H9 (cell line): Measurements from ENCODE around the gene THOC5. TPM values are rescaled to one million over a fixed set of nuclear protein-coding genes. Genes with fewer than 3 reads are reported as not detected.
A peak's percentile ranks its signal among the peaks of the same experiment; 100 is the strongest.

ENCODE experiments used
- DNase-seq: peaks from one replicate; pipeline ENCODE4 v3.0.0-alpha.2; 2017
- H2AFZ ChIP-seq: one replicate; pipeline ENCODE4 v1.6.1; 2013; ENCODE audit warnings: mild to moderate bottlenecking, low read length, control low read depth, moderate library complexity
- H2AK5ac ChIP-seq: 2 replicates; pipeline ENCODE4 v1.6.1; 2013; ENCODE audit warnings: low read length, control low read depth, mixed read lengths; ENCODE audit not compliant: insufficient read length
- H2BK120ac ChIP-seq: one replicate; pipeline ENCODE4 v1.6.1; 2013; ENCODE audit warnings: low read depth, mild to moderate bottlenecking, low read length, control low read depth, inconsistent platforms; ENCODE audit not compliant: poor library complexity, severe bottlenecking
- H2BK12ac ChIP-seq: 2 replicates; pipeline ENCODE4 v1.6.1; 2013; ENCODE audit warnings: low read length, control low read depth, mixed read lengths, low read depth; ENCODE audit not compliant: insufficient read length
- H2BK15ac ChIP-seq: 2 replicates; pipeline ENCODE4 v1.6.1; 2013; ENCODE audit warnings: low read depth, low read length, control low read depth
- H2BK20ac ChIP-seq: one replicate; pipeline ENCODE4 v1.6.1; 2013; ENCODE audit warnings: low read depth, mild to moderate bottlenecking, low read length, control low read depth, inconsistent platforms; ENCODE audit not compliant: poor library complexity, severe bottlenecking
- H2BK5ac ChIP-seq: 2 replicates; pipeline ENCODE4 v1.6.1; 2013; ENCODE audit warnings: low read length, control low read depth, mixed read lengths; ENCODE audit not compliant: insufficient read length
- H3K14ac ChIP-seq: 2 replicates; pipeline ENCODE4 v1.6.1; 2013; ENCODE audit warnings: low read length, control low read depth; ENCODE audit not compliant: insufficient read depth
- H3K18ac ChIP-seq: 2 replicates; pipeline ENCODE4 v1.6.1; 2013; ENCODE audit warnings: low read depth, mild to moderate bottlenecking, mixed read lengths, low read length, control low read depth; ENCODE audit not compliant: insufficient read length
- H3K23ac ChIP-seq: 2 replicates; pipeline ENCODE4 v1.6.1; 2013; ENCODE audit warnings: low read length, control low read depth, mixed read lengths, low read depth; ENCODE audit not compliant: insufficient read length
- H3K23me2 ChIP-seq: 2 replicates; pipeline ENCODE4 v1.6.1; 2013; ENCODE audit warnings: low read depth, mild to moderate bottlenecking, mixed read lengths, low read length, control low read depth; ENCODE audit not compliant: insufficient read length, poor library complexity, severe bottlenecking
- H3K27ac ChIP-seq: 2 replicates; pipeline ENCODE4 v1.5.1; 2013; ENCODE audit warnings: low read length, control low read depth, mixed read lengths, low read depth; ENCODE audit not compliant: insufficient read length
- H3K27me3 ChIP-seq: 2 replicates; pipeline ENCODE4 v1.6.1; 2013; ENCODE audit warnings: low read length, control low read depth, inconsistent platforms; ENCODE audit not compliant: insufficient read depth
- H3K4ac ChIP-seq: 2 replicates; pipeline ENCODE4 v1.6.1; 2013; ENCODE audit warnings: low read depth, mild to moderate bottlenecking, control low read depth, inconsistent platforms, low read length, moderate library complexity
- H3K4me1 ChIP-seq: 2 replicates; pipeline ENCODE4 v1.6.1; 2013; ENCODE audit warnings: low read length, control low read depth, inconsistent platforms; ENCODE audit not compliant: insufficient read depth
- H3K4me2 ChIP-seq: 2 replicates; pipeline ENCODE4 v1.6.1; 2013; ENCODE audit warnings: low read length, control low read depth, mixed read lengths; ENCODE audit not compliant: insufficient read length, insufficient read depth
- H3K56ac ChIP-seq: 2 replicates; pipeline ENCODE4 v1.6.1; 2013; ENCODE audit warnings: low read depth, mild to moderate bottlenecking, mixed read lengths, low read length, control low read depth; ENCODE audit not compliant: insufficient read length
- H3K79me1 ChIP-seq: 2 replicates; pipeline ENCODE4 v1.6.1; 2013; ENCODE audit warnings: low read depth, mild to moderate bottlenecking, moderate library complexity, low read length, control low read depth, inconsistent platforms; ENCODE audit not compliant: insufficient read depth, poor library complexity, severe bottlenecking
- H3K79me2 ChIP-seq: 2 replicates; pipeline ENCODE4 v1.6.1; 2013; ENCODE audit warnings: low read length, control low read depth, inconsistent platforms; ENCODE audit not compliant: insufficient read depth
- H3K9ac ChIP-seq: 2 replicates; pipeline ENCODE4 v1.6.1; 2013; ENCODE audit warnings: low read length, control low read depth, mixed read lengths; ENCODE audit not compliant: insufficient read length; ENCODE audit errors: extremely low read depth
- H3K9me3 ChIP-seq: one replicate; pipeline ENCODE4 v1.6.1; 2013; ENCODE audit warnings: low read depth, low read length, inconsistent platforms; ENCODE audit not compliant: control insufficient read depth
- H3T11ph ChIP-seq: one replicate; pipeline ENCODE4 v1.6.1; 2013; ENCODE audit warnings: mild to moderate bottlenecking, low read length, control low read depth, inconsistent platforms
- H4K20me1 ChIP-seq: one replicate; pipeline ENCODE4 v1.6.1; 2013; ENCODE audit not compliant: control insufficient read depth, insufficient read length, insufficient read depth
- H4K5ac ChIP-seq: 2 replicates; pipeline ENCODE4 v1.6.1; 2013; ENCODE audit warnings: low read depth, mild to moderate bottlenecking, mixed read lengths, low read length, control low read depth; ENCODE audit not compliant: insufficient read length
- H4K8ac ChIP-seq: replicated peaks from 2 replicates; pipeline ENCODE4 v1.6.1; 2013; ENCODE audit warnings: low read length, control low read depth, mixed read lengths, low read depth; ENCODE audit not compliant: insufficient read length
- H4K91ac ChIP-seq: 2 replicates; pipeline ENCODE4 v1.6.1; 2013; ENCODE audit warnings: low read depth, mild to moderate bottlenecking, moderate library complexity, mixed read lengths, low read length, control low read depth; ENCODE audit not compliant: insufficient read length
- H3K27ac Mint-ChIP-seq, 3 experiments: 2 replicates in 2 of 3; 3 replicates in 1 of 3; pipeline ENCODE4 v1.8.0; 2020 to 2021; ENCODE audit warnings: mixed read lengths in 3 of 3, mild to moderate bottlenecking in 1 of 3, moderate library complexity in 1 of 3
- H3K27me3 Mint-ChIP-seq: 2 replicates; pipeline ENCODE4 v1.8.0; 2021; ENCODE audit warnings: low read depth, mild to moderate bottlenecking, moderate library complexity, mixed read lengths
- H3K36me3 Mint-ChIP-seq, 3 experiments: 2 replicates in 2 of 3; 3 replicates in 1 of 3; pipeline ENCODE4 v1.8.0; 2020 to 2021; ENCODE audit warnings: low read depth in 3 of 3, mixed read lengths in 3 of 3; ENCODE audit not compliant: insufficient read depth in 1 of 3
- H3K4me1 Mint-ChIP-seq, 2 experiments: 2 replicates each; pipeline ENCODE4 v1.8.0; 2020; ENCODE audit warnings: mixed read lengths in 2 of 2
- H3K4me3 Mint-ChIP-seq, 2 experiments: 2 replicates in 1 of 2; 3 replicates in 1 of 2; pipeline ENCODE4 v1.8.0; 2020 to 2021; ENCODE audit warnings: mild to moderate bottlenecking in 2 of 2, mixed read lengths in 2 of 2, moderate library complexity in 1 of 2
- H3K9me3 Mint-ChIP-seq, 2 experiments: 2 replicates in 1 of 2; 3 replicates in 1 of 2; pipeline ENCODE4 v1.8.0; 2020; ENCODE audit warnings: mild to moderate bottlenecking in 2 of 2, mixed read lengths in 2 of 2, moderate library complexity in 1 of 2
- CTCF ChIP-seq: fragments of 200-600 bp; sonication (generic); conservative IDR thresholded peaks from 3 replicates; pipeline ENCODE4 v1.8.0; 2021; ENCODE audit warnings: antibody characterized with exemption, mild to moderate bottlenecking
- WGBS: extraction: QIAGEN DNeasy Blood & Tissue Kit; methylation state at CpG from one replicate; pipeline ENCODE4 v1.1.7; 2013; ENCODE audit warnings: missing lambda C conversion rate, low lambda C conversion rate, mixed read lengths; ENCODE audit not compliant: insufficient read length; ENCODE audit errors: extremely low coverage; 5-methylcytosine and 5-hydroxymethylcytosine counted together
- total RNA-seq: library from RNA; stranded (reverse); gene quantifications from 2 replicates; pipeline ENCODE4 v1.2.1, GENCODE V29; 2021

Gene THOC5
- total RNA-seq, 1 experiment from 2014 or later: 71.8 TPM

- no peak overlapping the region for H2AK5ac ChIP-seq
- no peak overlapping the region for H4K5ac ChIP-seq
- no CpG with 5 or more reads among the region's 107 CpGs for WGBS
Observed at GRCh38 chr22:29480512-29481264, 72.9 kb downstream of the THOC5 start.

More at GRCh38 chr22:29480512-29481264, 72.9 kb downstream of the THOC5 start:
- H3K18ac ChIP-seq: peak overlapping the region; percentile 7
- H4K20me1 ChIP-seq: no peaks in the 10 kb centered on the region
- H3K27ac Mint-ChIP-seq: peak overlapping the region in 1 of 3 experiments; percentile 28; a peak in 1 of 7 replicates
- H3K14ac ChIP-seq: no peak overlapping the region
- peaks cover 27% of the 10 kb centered on the region for H3K27me3 ChIP-seq
- no peak overlapping the region for H2BK5ac ChIP-seq
- H3K23ac ChIP-seq: no peak overlapping the region
- H2BK120ac ChIP-seq: no peak overlapping the region
- no peaks in the 10 kb centered on the region for H3K79me1 ChIP-seq
- H4K91ac ChIP-seq: no peak overlapping the region
- H3K27me3 Mint-ChIP-seq: peaks cover 75% of the 10 kb centered on the region
- H3K27ac ChIP-seq: no peak overlapping the region
- peaks cover 10% of the 10 kb centered on the region for H3K23me2 ChIP-seq
- H4K8ac ChIP-seq: no peak overlapping the region
- peak overlapping the region; percentile 58 to 82 for H3K4me3 Mint-ChIP-seq
- no peak overlapping the region for H3T11ph ChIP-seq
- H3K9me3 Mint-ChIP-seq: peaks cover 8 to 9% of the 10 kb centered on the region in 2 experiments
- H3K79me2 ChIP-seq: no peaks in the 10 kb centered on the region
- H2BK12ac ChIP-seq: no peak overlapping the region
- no peak overlapping the region for H3K56ac ChIP-seq
- H2BK20ac ChIP-seq: no peak overlapping the region
- H2AFZ ChIP-seq: no peak overlapping the region
- H3K36me3 Mint-ChIP-seq: peaks cover 0 to 6% (median 3%) of the 10 kb centered on the region in 3 experiments; a peak in 3 of 7 replicates
- peaks cover 6% of the 10 kb centered on the region for H3K4me1 ChIP-seq
- peaks cover 38 to 43% of the 10 kb centered on the region in 2 experiments for H3K4me1 Mint-ChIP-seq
- H2BK15ac ChIP-seq: no peak overlapping the region
- no peak overlapping the region for H3K9ac ChIP-seq
- H3K9me3 ChIP-seq: no peaks in the 10 kb centered on the region
- H3K4ac ChIP-seq: no peak overlapping the region
- H3K4me2 ChIP-seq: peak overlapping the region; percentile 69
- TF ChIP-seq CTCF: peak; percentile 48; the same call in 2 of the 3 replicates
- peak; percentile 77 for DNase-seq
